T-helper 1 cell (primary cell): Measurements from ENCODE around the gene CCIN.
A peak's percentile ranks its signal among the peaks of the same experiment; 100 is the strongest.
"Not testable (repeated sequence)": the region's sequence is repeated elsewhere in the genome, so short reads cannot be mapped to it uniquely, and the experiment has no call there.

Experiments
- DNase-seq, 5 donors: peaks; one replicate each; pipeline ENCODE4 v3.0.0-alpha.2; 2012 to 2020

CCIN gene

DNA sequence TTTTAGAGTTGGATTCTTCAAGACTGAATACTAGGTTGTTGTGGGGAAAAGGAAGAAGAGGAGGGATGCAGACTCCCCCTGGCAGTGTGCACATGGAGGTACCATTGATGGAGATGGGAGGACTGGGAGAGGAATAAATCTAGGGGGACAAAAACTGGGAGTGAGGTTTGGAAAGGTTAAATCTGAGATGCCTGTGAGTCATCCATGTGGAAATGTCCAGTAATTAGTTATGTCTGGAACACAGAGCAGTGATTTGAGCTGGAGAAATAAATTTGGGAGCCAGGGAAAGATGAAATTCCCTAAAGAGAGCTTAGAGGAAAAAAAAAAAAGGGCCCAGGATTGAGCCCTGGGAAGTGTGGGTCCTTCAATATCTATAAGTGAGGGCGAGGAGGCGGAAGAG is 8.0 kb upstream of the CCIN start:
- DNase-seq = no peak

GRCh38 chr9:36162211-36162738 is 6.9 kb upstream of the CCIN start:
- DNase-seq = no peak

DNA sequence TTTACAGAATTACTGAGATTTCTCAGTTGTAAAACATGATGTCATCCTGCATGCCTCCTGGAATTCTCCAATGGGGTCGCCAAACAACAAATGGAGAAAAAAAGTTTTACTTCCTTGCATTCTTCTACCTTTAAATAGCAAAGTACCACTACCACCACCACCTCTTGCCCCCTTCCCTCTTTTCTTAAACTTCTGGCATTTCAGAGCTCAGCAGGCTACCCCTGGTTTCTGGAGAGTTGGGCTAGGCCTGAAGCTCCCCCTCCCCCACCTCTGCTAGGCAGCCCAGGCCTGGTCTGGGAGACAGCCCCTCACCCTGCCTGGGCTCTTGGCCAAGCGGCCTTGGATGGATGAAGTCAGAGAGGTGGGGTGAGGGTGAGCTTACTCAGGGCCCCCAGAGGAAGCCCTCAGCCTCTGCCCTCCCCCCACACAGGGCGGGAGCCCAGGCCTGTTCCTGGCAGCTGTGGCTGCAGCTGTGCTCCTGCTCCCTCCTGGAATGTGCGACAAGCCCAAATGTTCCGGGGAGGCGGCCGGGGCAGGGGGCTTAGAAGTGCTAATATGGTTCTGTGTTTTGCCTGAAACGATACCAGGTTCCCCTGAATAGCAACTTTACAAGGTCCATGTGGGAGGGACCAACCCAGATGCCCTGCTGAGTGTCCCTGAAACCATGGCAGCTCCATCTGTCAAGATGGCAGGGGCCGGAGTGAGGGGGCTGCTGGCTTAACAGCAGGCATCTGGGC is 6.0 kb upstream of the CCIN start:
- no peak for DNase-seq

- no peak for DNase-seq
Measured at GRCh38 chr9:36163786-36164170, 5.4 kb upstream of the CCIN start.

GRCh38 chr9:36164372-36164771 is 4.8 kb upstream of the CCIN start:
- no peak for DNase-seq

GRCh38 chr9:36164989-36165388 is 4.2 kb upstream of the CCIN start:
- no peak for DNase-seq

GRCh38 chr9:36165826-36166167 is 3.4 kb upstream of the CCIN start:
- no peak for DNase-seq

DNA sequence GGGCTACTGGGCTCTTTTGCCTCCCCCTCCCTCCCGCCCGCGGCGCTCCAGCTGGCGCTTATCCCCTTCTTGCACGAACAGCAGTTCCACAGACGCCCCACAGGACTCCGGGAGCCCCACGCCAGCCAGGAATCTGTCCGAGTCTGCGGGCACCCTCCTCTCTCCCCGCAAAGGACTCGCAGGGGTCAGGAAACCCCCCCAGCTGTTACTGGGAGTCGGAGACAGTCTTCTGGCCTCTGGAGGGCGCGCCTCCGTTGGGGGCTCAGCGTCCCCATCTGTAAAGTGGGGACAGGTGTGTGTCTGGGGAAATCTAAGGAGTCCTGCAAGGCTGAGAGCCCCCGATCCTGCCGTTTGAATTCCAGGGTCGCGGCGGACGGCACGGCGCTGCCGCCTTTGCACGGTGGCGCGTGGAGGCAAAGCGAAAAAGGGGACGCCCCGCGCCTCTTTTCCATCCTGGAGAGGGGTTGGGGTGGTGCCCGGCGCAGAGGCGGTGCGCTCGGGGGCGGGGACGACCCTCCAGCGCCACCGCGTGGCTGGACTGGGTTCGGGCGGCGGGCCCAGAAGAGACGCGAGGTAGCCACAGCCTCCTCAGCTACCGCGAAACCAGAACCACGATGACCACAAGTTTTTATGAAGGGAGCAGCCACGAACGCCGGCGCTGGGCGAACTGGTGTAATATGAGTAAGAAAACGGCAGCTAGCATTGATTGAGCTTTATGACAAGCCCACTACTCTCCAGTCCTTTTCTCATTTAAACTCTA is 2.8 kb upstream of the CCIN start:
- DNase-seq = peak; percentile 63 to 82 (median 75)

GRCh38 chr9:36169708-36170107 is 520 bp downstream of the CCIN start:
- DNase-seq = no peak

DNA sequence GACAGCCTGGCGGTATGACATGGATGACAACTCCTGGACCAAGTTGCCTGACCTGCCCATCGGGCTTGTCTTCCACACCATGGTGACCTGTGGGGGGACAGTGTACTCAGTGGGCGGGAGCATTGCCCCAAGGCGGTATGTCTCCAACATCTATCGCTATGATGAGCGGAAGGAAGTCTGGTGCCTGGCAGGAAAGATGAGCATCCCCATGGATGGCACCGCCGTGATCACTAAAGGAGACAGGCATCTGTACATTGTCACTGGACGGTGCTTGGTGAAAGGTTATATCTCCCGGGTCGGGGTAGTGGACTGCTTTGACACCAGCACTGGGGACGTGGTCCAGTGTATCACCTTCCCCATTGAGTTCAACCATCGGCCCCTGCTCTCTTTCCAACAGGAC is 1.3 kb downstream of the CCIN start:
- DNase-seq = no peak

- no peak for DNase-seq
Measured at GRCh38 chr9:36173861-36174260, 4.7 kb downstream of the CCIN start.

DNA sequence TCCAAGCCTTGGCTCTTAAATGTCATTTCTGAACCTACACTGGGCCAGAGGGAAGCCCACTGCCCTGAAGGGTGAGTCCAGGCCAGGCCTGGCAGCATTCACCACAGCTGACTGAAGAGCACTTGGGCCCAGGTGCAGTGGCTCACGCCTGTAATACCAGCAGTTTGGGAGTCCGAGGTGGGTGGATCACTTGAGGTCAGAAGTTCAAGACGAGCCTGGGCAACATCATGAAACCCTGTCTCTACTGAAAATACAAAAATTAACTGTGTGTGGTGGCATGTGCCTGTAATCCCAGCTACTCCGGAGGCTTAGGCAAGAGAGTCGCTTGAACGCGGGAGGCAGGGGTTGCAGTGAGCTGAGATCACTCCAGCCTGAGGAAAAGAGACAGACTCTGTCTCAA is 5.1 kb downstream of the CCIN start:
- DNase-seq = no peak

DNA sequence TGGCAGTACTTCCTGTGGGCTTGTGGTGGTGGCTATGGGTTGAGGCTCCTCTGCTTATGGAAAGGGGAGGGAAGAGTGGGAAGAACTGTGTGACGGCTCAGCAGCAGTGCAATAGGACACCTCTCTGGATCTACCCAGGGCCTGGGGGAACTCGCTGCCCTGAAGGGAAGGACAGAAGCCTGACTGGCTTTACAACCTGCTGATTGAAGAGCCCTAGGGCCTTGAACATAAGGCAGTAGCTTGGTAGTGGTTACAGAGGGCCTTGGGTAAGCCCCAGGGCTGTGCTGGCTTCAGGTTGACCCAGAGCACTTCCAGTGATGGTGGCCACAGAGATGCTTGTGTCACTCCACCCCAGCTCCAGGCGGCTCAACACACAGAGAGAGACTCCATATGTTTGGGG is 5.5 kb downstream of the CCIN start:
- DNase-seq = no peak

- not testable (repeated sequence) for DNase-seq
Measured at GRCh38 chr9:36175209-36175608, 6.0 kb downstream of the CCIN start.

GRCh38 chr9:36176496-36176895 is 7.3 kb downstream of the CCIN start:
- not testable (repeated sequence) for DNase-seq

DNA sequence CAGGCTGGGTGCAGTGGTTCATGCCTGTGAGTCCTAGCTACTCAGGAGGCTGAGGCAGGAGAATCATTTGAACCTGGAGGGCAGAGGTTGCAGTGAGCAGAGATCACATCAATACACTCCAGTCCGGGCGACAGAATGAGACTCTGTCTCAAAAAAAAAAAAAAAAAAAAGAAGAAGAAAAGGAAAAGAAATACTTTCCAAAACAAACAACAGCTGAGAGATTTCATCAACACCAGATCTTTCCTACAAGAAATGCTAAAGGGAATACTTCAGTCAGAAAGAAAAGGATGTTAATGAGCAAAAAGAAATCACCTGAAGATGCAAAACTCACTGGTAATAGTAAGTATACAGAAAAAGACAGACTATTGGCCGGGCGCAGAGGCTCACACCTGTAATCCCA is 8.4 kb downstream of the CCIN start:
- no peak for DNase-seq

DNA sequence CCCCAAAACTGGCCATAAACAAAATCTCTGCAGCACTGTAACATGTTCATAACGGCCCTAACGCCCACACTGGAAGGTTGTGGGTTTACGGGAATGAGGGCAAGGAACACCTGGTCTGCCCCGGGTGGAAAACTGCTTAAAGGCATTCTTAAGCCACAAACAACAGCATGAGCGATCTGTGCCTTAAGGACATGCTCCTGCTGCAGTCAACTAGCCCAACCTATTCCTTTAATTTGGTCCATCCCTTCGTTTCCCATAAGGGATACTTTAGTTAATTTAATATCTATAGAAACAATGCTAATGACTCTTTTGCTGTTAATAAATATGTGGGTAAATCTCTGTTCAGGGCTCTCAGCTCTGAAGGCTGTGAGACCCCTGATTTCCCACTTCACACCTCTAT is 11.1 kb downstream of the CCIN start:
- DNase-seq = not testable (repeated sequence)

GRCh38 chr9:36187414-36187813 is 18.2 kb downstream of the CCIN start:
- DNase-seq = no peak

- no peak for DNase-seq
Measured at GRCh38 chr9:36188212-36188611, 19.0 kb downstream of the CCIN start.

GRCh38 chr9:36189976-36190375 is 20.8 kb downstream of the CCIN start:
- DNase-seq = no peak

- DNase-seq = peak; percentile 86 to 98 (median 94)
Measured at GRCh38 chr9:36190388-36191289, 21.5 kb downstream of the CCIN start, which contains the start of gene CLTA. TSS of gene CLTA (plus strand) at chr9:36190921. CDS start at chr9:36191057, 136 bp downstream.

- DNase-seq = peak; percentile 15 to 56 (median 31)
Measured at GRCh38 chr9:36191290-36191645, 22.1 kb downstream of the CCIN start.

DNA sequence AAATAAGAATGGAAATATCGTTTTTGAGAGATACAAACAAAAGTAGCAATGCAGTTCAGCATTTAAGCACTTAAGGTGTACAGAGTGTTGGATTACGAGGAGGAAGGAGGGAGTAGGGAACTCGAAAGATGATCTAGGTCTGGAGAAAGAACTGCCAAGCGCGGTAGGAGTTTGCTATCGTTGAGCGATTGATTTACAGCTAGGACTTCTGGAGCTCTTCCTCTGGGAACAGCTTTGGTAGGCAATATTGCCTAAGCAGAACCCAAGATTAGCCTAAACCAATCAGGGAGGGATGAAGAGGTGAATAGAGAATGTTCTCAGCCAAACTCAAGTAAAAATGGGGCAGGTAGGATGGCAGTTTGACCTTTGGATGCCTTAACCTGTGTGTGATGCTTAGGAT is 22.5 kb downstream of the CCIN start:
- no peak for DNase-seq
